Measurements from ENCODE around the gene MPC1L.

DNA sequence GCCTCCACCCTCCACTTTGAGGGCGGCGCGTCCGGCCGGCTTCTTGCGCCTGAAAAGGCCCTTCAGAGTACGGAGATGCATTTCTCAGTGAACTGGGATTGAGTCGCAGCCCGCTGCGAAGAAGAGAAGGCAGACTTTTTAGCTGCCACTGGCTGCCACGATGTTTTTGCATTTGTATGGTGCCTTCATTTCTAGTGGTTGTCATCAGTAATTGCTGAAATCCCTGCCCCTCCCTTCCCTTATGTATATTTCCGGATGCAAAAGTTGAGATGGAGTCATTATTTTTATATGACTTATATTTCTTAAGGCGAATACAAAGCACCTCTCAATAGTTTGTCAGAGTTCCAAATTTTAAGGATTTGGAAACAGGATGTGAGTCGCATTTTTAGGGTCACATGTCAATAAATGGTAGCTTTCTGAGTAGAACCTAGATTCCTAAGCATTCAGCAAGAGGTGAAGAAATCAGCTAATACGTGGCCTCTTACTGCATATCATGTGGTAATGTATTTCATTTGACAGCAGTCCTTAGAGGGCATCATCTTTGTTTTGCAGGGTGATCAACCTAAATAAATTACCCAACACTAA, 41.8 kb upstream of the MPC1L start:
- TF ChIP-seq, protein P1, sequence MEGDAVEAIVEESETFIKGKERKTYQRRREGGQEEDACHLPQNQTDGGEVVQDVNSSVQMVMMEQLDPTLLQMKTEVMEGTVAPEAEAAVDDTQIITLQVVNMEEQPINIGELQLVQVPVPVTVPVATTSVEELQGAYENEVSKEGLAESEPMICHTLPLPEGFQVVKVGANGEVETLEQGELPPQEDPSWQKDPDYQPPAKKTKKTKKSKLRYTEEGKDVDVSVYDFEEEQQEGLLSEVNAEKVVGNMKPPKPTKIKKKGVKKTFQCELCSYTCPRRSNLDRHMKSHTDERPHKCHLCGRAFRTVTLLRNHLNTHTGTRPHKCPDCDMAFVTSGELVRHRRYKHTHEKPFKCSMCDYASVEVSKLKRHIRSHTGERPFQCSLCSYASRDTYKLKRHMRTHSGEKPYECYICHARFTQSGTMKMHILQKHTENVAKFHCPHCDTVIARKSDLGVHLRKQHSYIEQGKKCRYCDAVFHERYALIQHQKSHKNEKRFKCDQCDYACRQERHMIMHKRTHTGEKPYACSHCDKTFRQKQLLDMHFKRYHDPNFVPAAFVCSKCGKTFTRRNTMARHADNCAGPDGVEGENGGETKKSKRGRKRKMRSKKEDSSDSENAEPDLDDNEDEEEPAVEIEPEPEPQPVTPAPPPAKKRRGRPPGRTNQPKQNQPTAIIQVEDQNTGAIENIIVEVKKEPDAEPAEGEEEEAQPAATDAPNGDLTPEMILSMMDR (IDR thresholded peaks at IDR 0.05; ENCODE audit: insufficient read depth, low read length), result no peak
- TF ChIP-seq REST (IDR thresholded peaks at IDR 0.05; ENCODE audit: insufficient replicate concordance, low read depth) (no peak), POLR2AphosphoS5 (IDR thresholded peaks at IDR 0.05; ENCODE audit: low read depth) (no peak), GABPA (IDR thresholded peaks at IDR 0.05; ENCODE audit: low read depth) (no peak)

Data from HL-60 (cell line).